Endothelial cell of umbilical vein (primary cell): ENCODE measurements around the gene PCDH15. TPM values are rescaled to one million over a fixed set of nuclear protein-coding genes. Genes with fewer than 3 reads are reported as not detected.

Experiments used
- BruUV-seq: library from RNA; stranded (reverse); fragments of 400-500 nt; replicated peaks from 2 replicates; lab custom pipeline; 2021; lab: Mats Ljungman, UMichigan
- CTCF ChIA-PET: fragments of 300-600, 350-600 bp; sonication (Branson Sonifier 250); formaldehyde crosslinking; loops from one replicate; lab custom pipeline; 2021; ENCODE audit warnings: antibody characterized with exemption, inconsistent platforms; lab: Charles Lee
- POLR2A ChIA-PET: fragments of 300-600, 350-600 bp; sonication (Branson Sonifier 250); formaldehyde crosslinking; loops from one replicate; lab custom pipeline; 2021; ENCODE audit warnings: antibody characterized with exemption, inconsistent platforms; lab: Charles Lee
- DNase-seq: peaks from one replicate; pipeline ENCODE4 v3.0.0-alpha.2; 2011; ENCODE audit warnings: low read depth, low spot score
- FAIRE-seq: peaks from 2 replicates; lab custom pipeline; 2011; peaks lifted over from hg19 to GRCh38; lab: Jason Lieb, UNC
- H2AFZ ChIP-seq: 2 replicates; pipeline ENCODE4 v1.6.0; 2012; ENCODE audit warnings: low read depth, low read length, control low read depth, inconsistent platforms
- H3K27ac ChIP-seq: 2 replicates; pipeline ENCODE4 v1.5.1; 2011; ENCODE audit warnings: low read depth, mild to moderate bottlenecking, control low read depth, low read length, moderate library complexity; ENCODE audit not compliant: insufficient read depth
- H3K27me3 ChIP-seq, 2 experiments: 2 replicates each; pipeline versions ENCODE4 v1.6.0 to v1.6.1; 2011; ENCODE audit warnings: low read length in 2 of 2, mixed read lengths in 1 of 2; ENCODE audit not compliant: control insufficient read depth in 2 of 2, insufficient read depth in 2 of 2
- H3K36me3 ChIP-seq, 2 experiments: 2 replicates in 1 of 2; 3 replicates in 1 of 2; pipeline ENCODE4 v1.5.1; 2011; ENCODE audit warnings: low read length in 2 of 2, mild to moderate bottlenecking in 1 of 2, moderate library complexity in 1 of 2; ENCODE audit not compliant: control insufficient read depth in 2 of 2, insufficient read depth in 2 of 2; ENCODE audit errors: extremely low read depth in 1 of 2
- H3K4me1 ChIP-seq: 3 replicates; pipeline ENCODE4 v1.5.1; 2011; ENCODE audit warnings: mild to moderate bottlenecking, low read length; ENCODE audit not compliant: control insufficient read depth, insufficient read depth; ENCODE audit errors: extremely low read depth
- H3K4me2 ChIP-seq: 2 replicates; pipeline ENCODE4 v1.6.1; 2011; ENCODE audit warnings: low read length, control low read depth, mixed read lengths; ENCODE audit not compliant: insufficient read depth
- H3K4me3 ChIP-seq, 3 experiments: fragments of 200-600 bp in 1 of 3; sonication (generic), shearing (Covaris generic) in 1 of 3; replicated peaks in 1 of 3; 2 replicates each; pipeline ENCODE4 v1.5.1; 2011 to 2016; ENCODE audit warnings: control low read depth in 3 of 3, low read length in 3 of 3, mild to moderate bottlenecking in 2 of 3, inconsistent platforms in 1 of 3, low read depth in 1 of 3, moderate library complexity in 1 of 3; ENCODE audit not compliant: insufficient read depth in 1 of 3
- H3K79me2 ChIP-seq: 2 replicates; pipeline ENCODE4 v1.6.0; 2012; ENCODE audit warnings: low read length, inconsistent platforms; ENCODE audit not compliant: control insufficient read depth, insufficient read depth
- H3K9ac ChIP-seq: replicated peaks from 2 replicates; pipeline ENCODE3; 2011; ENCODE audit warnings: low read length, control low read depth; ENCODE audit not compliant: insufficient read depth; ENCODE audit errors: extremely low read depth
- H3K9me1 ChIP-seq: replicated peaks from 3 replicates; pipeline ENCODE4 v1.6.0; 2011; ENCODE audit warnings: mild to moderate bottlenecking, low read length; ENCODE audit not compliant: control insufficient read depth, insufficient read depth; ENCODE audit errors: extremely low read depth
- H3K9me3 ChIP-seq: replicated peaks from 2 replicates; pipeline ENCODE4 v1.5.1; 2012; ENCODE audit warnings: low read length, inconsistent platforms; ENCODE audit not compliant: control insufficient read depth, insufficient read depth
- H4K20me1 ChIP-seq: replicated peaks from 2 replicates; pipeline ENCODE3; 2011; ENCODE audit warnings: mild to moderate bottlenecking, low read length; ENCODE audit not compliant: control insufficient read depth, insufficient read depth; ENCODE audit errors: extremely low read depth
- EZH2 ChIP-seq: IDR thresholded peaks from 2 replicates; pipeline ENCODE4 v1.6.1; 2012; ENCODE audit warnings: borderline replicate concordance, low read depth, mild to moderate bottlenecking, moderate library complexity, low read length, inconsistent platforms; ENCODE audit not compliant: severe bottlenecking
- FOS ChIP-seq: IDR thresholded peaks from 2 replicates; pipeline ENCODE4 v1.6.1; 2011; ENCODE audit warnings: mild to moderate bottlenecking, low read length, moderate library complexity, borderline replicate concordance; ENCODE audit not compliant: insufficient read depth
- GATA2 ChIP-seq: IDR thresholded peaks from 2 replicates; pipeline ENCODE4 v1.7.0; 2011; ENCODE audit warnings: low read depth, mild to moderate bottlenecking, moderate library complexity, mixed read lengths, low read length; ENCODE audit not compliant: insufficient read length, insufficient read depth
- JUN ChIP-seq: IDR thresholded peaks from 2 replicates; pipeline ENCODE4 v1.6.1; 2011; ENCODE audit warnings: borderline replicate concordance, low read depth; ENCODE audit not compliant: insufficient read length, insufficient read depth
- POLR2A ChIP-seq: IDR thresholded peaks from 2 replicates; pipeline ENCODE4 v1.6.1; 2012; ENCODE audit warnings: low read depth, mild to moderate bottlenecking, control low read depth, low read length
- dilution Hi-C: fragments of 300-500 bp; cut with MboI; formaldehyde crosslinking; loops from one replicate; pipeline ENCODE4 v1.15.0; 2019; ENCODE audit warnings: low sequenced_read_pairs; ENCODE audit not compliant: extremely low pct_ligation_motif_present
- intact Hi-C: fragments of 100-400 bp; cut with micrococcal nuclease; formaldehyde crosslinking; loops from one replicate; pipeline ENCODE4 v1.10.0; 2022
- polyA plus RNA-seq, 4 experiments: library from polyadenylated mRNA; depleted of rRNA in 3 of 4; stranded (reverse) in 3 of 4; unstranded in 1 of 4; fragments of >200 nt; gene quantifications; 2 replicates each; pipeline versions ENCODE4 v1.2.1 to v1.2.3, GENCODE V29; 2011 to 2012; ENCODE audit warnings: missing spikeins in 1 of 4
- total RNA-seq: library from RNA; stranded (reverse); gene quantifications from 2 replicates; pipeline ENCODE4 v1.2.3, GENCODE V29; 2021
- TF ChIP-seq, protein P1 (sequence below): IDR thresholded peaks from 2 replicates; pipeline ENCODE4 v1.6.1; 2011; ENCODE audit not compliant: insufficient read depth, insufficient read length
- TF ChIP-seq, protein P2 (sequence below), 2 donors: IDR thresholded peaks; 1 replicate in 1 of 2; 2 replicates in 1 of 2; pipeline ENCODE4 v1.5.1; 2011; ENCODE audit warnings: low read length in 2 of 2, mild to moderate bottlenecking in 2 of 2, moderate library complexity in 2 of 2, control low read depth in 1 of 2, inconsistent platforms in 1 of 2, low read depth in 1 of 2; ENCODE audit not compliant: insufficient read depth in 1 of 2; ENCODE audit errors: extremely low read depth in 1 of 2

The PCDH15 gene
- total and polyA plus RNA-seq, 2 donors (not counting 3 experiments of a cell fraction or from before 2014, with no cell fraction given), result 0.04 TPM; not detected in 1

DNA sequence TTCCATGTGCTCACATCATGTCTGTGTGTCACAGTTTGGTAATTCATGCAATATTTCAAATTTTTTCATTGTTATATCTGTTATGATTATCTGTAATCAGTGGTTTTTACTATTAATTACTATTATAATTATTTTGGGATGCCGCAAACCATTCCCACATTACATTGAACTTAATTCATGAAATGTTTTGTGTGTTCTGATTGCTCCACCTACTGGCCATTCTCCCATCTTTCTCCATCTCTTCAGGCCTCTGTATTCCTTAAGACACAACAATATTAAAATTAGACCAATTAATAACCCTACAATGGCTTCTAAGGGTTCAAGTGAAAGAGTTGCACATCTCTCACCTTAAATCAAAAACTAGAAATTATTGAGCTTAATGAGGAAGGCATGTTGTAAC, 398.5 kb downstream of the PCDH15 start:
- Histone ChIP-seq H4K20me1 (no peaks in the 10 kb centered on the region), H3K9me3 (no peaks in the 10 kb centered on the region), H3K9ac (no peak overlapping the region), H3K36me3 (no peaks in the 10 kb centered on the region), H3K27me3 (no peaks in the 10 kb centered on the region), H2AFZ (no peak overlapping the region), H3K4me2 (no peak overlapping the region), H3K4me1 (no peaks in the 10 kb centered on the region), H3K4me3 (no peak overlapping the region), H3K79me2 (no peaks in the 10 kb centered on the region), H3K27ac (no peak overlapping the region), H3K9me1 (no peaks in the 10 kb centered on the region)
- FAIRE-seq, result no peak
- peak; percentile 53 for DNase-seq
- CTCF ChIA-PET, result interaction anchor here (0.6 to 1.1 kb wide), 11 partner anchors 11 to 1585 kb away, joined by 3 to 18 read pairs (median 5); partner anchors contain the start of gene PCDH15
- no TSS peak for BruUV-seq
- dilution Hi-C loops, result no loop called here
- TF ChIP-seq POLR2A (no peak), GATA2 (no peak)
- TF ChIP-seq, protein P1, sequence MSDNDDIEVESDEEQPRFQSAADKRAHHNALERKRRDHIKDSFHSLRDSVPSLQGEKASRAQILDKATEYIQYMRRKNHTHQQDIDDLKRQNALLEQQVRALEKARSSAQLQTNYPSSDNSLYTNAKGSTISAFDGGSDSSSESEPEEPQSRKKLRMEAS, result no peak
- TF ChIP-seq, protein P2, sequence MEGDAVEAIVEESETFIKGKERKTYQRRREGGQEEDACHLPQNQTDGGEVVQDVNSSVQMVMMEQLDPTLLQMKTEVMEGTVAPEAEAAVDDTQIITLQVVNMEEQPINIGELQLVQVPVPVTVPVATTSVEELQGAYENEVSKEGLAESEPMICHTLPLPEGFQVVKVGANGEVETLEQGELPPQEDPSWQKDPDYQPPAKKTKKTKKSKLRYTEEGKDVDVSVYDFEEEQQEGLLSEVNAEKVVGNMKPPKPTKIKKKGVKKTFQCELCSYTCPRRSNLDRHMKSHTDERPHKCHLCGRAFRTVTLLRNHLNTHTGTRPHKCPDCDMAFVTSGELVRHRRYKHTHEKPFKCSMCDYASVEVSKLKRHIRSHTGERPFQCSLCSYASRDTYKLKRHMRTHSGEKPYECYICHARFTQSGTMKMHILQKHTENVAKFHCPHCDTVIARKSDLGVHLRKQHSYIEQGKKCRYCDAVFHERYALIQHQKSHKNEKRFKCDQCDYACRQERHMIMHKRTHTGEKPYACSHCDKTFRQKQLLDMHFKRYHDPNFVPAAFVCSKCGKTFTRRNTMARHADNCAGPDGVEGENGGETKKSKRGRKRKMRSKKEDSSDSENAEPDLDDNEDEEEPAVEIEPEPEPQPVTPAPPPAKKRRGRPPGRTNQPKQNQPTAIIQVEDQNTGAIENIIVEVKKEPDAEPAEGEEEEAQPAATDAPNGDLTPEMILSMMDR (IDR thresholded peaks at IDR 0.05; ENCODE audit: extremely low read depth in 1 of 2, insufficient read depth in 1 of 2, low read depth in 1 of 2, low read length in 2 of 2), result peak; percentile 16 to 44
- POLR2A ChIA-PET, result no interaction called here
- intact Hi-C loops, result loop anchor here (1.0 to 5.0 kb wide), 8 partner anchors 270 to 1518 kb away; no protein-coding TSS in a partner anchor

DNA sequence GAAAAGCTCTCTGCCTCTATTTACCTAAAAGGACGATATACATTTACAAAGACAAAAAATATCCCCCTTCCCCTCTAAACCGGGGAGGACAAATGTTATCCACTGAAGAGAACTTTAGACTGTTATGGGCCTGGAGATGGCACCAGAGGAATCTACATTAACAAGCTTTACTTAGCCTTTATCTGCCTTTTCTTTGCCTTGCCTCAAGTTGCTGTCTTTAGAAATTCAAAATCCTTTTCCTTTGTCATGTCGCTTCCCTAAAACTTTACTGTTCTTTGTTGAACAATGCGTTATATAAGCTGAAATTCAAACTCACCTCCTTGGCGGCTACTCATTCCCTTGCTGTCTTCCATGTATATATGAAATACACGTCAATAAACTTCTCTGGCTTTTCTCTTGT, 405.0 kb downstream of the PCDH15 start:
- BruUV-seq, result no TSS peak
- no peak overlapping the region for H3K9ac ChIP-seq
- TF ChIP-seq POLR2A, result no peak
- TF ChIP-seq FOS, result no peak
- TF ChIP-seq, protein P1, result no peak
- TF ChIP-seq, protein P2 (IDR thresholded peaks at IDR 0.05; ENCODE audit: extremely low read depth in 1 of 2, insufficient read depth in 1 of 2, low read depth in 1 of 2, low read length in 2 of 2), result no peak
- TF ChIP-seq EZH2, result no peak
- no peak for TF ChIP-seq JUN

More for the DNA sequence above, 405.0 kb downstream of the PCDH15 start:
- Histone ChIP-seq H3K4me3 (no peak overlapping the region), H3K9me1 (no peaks in the 10 kb centered on the region), H3K27ac (no peak overlapping the region), H2AFZ (no peak overlapping the region), H3K4me2 (no peak overlapping the region), H3K27me3 (no peaks in the 10 kb centered on the region), H3K79me2 (no peaks in the 10 kb centered on the region), H3K9me3 (no peaks in the 10 kb centered on the region), H3K36me3 (no peaks in the 10 kb centered on the region), H3K4me1 (no peaks in the 10 kb centered on the region), H4K20me1 (no peaks in the 10 kb centered on the region)
- dilution Hi-C loops, result no loop called here
- intact Hi-C loops, result no loop called here
- DNase-seq (no peak), FAIRE-seq (no peak)
- ChIA-PET POLR2A (no interaction called here), CTCF (interaction anchor here (0.8 to 1.2 kb wide), 2 partner anchors 263 to 795 kb away, joined by 3 to 4 read pairs; no protein-coding TSS in a partner anchor)
